ENCODE measurements around the gene MUC5AC. TPM values are rescaled to one million over a fixed set of nuclear protein-coding genes. Genes with fewer than 3 reads are reported as not detected.

Gene MUC5AC
- total RNA-seq, 1 experiment from 2014 or later = under 0.01 TPM

DNA sequence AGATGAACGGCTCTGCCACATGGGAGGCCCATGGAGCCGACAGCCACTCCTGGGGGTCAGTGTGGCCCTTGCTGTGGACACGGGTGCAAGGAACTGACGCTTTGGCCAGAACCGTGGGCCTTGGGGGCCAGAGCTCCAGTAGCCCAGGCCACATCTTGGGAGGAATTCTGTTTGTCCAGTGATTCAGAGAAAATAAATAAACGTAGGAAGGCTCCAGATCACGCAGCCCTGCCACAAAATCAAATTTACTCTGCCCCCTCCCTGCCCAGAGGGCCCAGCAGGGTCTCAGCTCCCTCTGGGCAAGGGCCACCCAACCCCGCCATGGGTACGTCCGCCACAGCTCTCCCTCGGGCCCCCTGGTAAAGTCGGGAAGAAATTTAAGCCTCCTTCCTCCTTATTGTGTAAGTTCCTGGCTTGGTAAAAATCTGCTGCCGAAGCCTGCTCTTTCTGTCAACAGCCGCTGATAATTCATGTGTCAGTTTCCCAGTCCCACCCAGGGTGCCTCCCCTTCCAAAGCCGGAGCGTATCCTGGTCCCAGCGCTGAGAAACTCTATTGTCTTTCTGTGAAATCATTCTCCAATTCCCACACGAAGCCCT is 6.9 kb upstream of the MUC5AC start:
- H3K9me3 ChIP-seq (ENCODE audit: control insufficient read depth in 1 of 2, insufficient read depth in 1 of 2, low read depth in 1 of 2, low read length in 2 of 2) = no peaks in the 10 kb centered on the region; a peak in 1 of 4 replicates
- ChIA-PET CTCF (no interaction called here), POLR2A (no interaction called here), RAD21 (ENCODE audit: low non-redundant PET in 1 of 2, low total read pairs in 2 of 2, uncharacterized antibody in 2 of 2, unreplicated experiment in 2 of 2) (no interaction called here)
- H3K27ac ChIP-seq (ENCODE audit: low read depth, low read length) = no peak overlapping the region
- H3K4me3 ChIP-seq (replicated peaks in 1 of 2; ENCODE audit: low read depth in 1 of 2, low read length in 2 of 2) = no peak overlapping the region
- DNase-seq (ENCODE audit: low read depth, low spot score) (no peak), ATAC-seq (no peak)
- H3K27me3 ChIP-seq (ENCODE audit: insufficient read depth, low read length) = no peaks in the 10 kb centered on the region
- H3K9me2 ChIP-seq (ENCODE audit: insufficient read depth) = no peaks in the 10 kb centered on the region
- H3K4me1 ChIP-seq (ENCODE audit: control insufficient read depth in 1 of 2, insufficient read depth in 2 of 2, low read length in 2 of 2) = peaks cover 13 to 33% of the 10 kb centered on the region in 2 experiments; a peak in 3 of 4 replicates
- H2AFZ ChIP-seq (ENCODE audit: low read depth, low read length, poor library complexity, severe bottlenecking) = no peak overlapping the region
- H3K4me2 ChIP-seq (ENCODE audit: low read length) = no peak overlapping the region
- H3K79me2 ChIP-seq (ENCODE audit: insufficient read depth, low read length) = no peaks in the 10 kb centered on the region
- intact Hi-C loops (cut with micrococcal nuclease) = loop anchor here (5.0 kb wide), 1 partner anchor 51 kb away; no protein-coding TSS in a partner anchor
- H4K20me1 ChIP-seq (ENCODE audit: insufficient read depth) = no peaks in the 10 kb centered on the region
- H3K36me3 ChIP-seq (ENCODE audit: control insufficient read depth in 1 of 2, insufficient read depth in 2 of 2, low read length in 2 of 2) = no peaks in the 10 kb centered on the region
- BruUV-seq (replicated peaks) = no TSS peak
- no peak overlapping the region for H3K9ac ChIP-seq (ENCODE audit: low read length)
- TF ChIP-seq ZFX (IDR thresholded peaks at IDR 0.05) (no peak), CEBPB (IDR thresholded peaks at IDR 0.05; ENCODE audit: low read depth) (no peak), EGR1 (IDR thresholded peaks at IDR 0.05; ENCODE audit: low read depth) (no peak), JUND (IDR thresholded peaks at IDR 0.05) (no peak), ZNF274 (IDR thresholded peaks at IDR 0.05; ENCODE audit: low read depth, low read length) (no peak), SRF (IDR thresholded peaks at IDR 0.05; ENCODE audit: low read depth) (no peak), TCF7L2 (IDR thresholded peaks at IDR 0.05; ENCODE audit: borderline replicate concordance, extremely low read depth, insufficient read depth, insufficient read length) (no peak), POLR2A (IDR thresholded peaks at IDR 0.05; ENCODE audit: borderline replicate concordance, extremely low read depth, insufficient read depth, insufficient read length) (no peak), RAD21 (IDR thresholded peaks at IDR 0.05; ENCODE audit: low read depth) (no peak)
- TF ChIP-seq, protein P1, sequence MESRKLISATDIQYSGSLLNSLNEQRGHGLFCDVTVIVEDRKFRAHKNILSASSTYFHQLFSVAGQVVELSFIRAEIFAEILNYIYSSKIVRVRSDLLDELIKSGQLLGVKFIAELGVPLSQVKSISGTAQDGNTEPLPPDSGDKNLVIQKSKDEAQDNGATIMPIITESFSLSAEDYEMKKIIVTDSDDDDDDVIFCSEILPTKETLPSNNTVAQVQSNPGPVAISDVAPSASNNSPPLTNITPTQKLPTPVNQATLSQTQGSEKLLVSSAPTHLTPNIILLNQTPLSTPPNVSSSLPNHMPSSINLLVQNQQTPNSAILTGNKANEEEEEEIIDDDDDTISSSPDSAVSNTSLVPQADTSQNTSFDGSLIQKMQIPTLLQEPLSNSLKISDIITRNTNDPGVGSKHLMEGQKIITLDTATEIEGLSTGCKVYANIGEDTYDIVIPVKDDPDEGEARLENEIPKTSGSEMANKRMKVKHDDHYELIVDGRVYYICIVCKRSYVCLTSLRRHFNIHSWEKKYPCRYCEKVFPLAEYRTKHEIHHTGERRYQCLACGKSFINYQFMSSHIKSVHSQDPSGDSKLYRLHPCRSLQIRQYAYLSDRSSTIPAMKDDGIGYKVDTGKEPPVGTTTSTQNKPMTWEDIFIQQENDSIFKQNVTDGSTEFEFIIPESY (IDR thresholded peaks at IDR 0.05; ENCODE audit: extremely low read depth, insufficient replicate concordance, low read length) = no peak
- TF ChIP-seq, protein P2, sequence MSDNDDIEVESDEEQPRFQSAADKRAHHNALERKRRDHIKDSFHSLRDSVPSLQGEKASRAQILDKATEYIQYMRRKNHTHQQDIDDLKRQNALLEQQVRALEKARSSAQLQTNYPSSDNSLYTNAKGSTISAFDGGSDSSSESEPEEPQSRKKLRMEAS (IDR thresholded peaks at IDR 0.05) = no peak
- TF ChIP-seq, protein P3, sequence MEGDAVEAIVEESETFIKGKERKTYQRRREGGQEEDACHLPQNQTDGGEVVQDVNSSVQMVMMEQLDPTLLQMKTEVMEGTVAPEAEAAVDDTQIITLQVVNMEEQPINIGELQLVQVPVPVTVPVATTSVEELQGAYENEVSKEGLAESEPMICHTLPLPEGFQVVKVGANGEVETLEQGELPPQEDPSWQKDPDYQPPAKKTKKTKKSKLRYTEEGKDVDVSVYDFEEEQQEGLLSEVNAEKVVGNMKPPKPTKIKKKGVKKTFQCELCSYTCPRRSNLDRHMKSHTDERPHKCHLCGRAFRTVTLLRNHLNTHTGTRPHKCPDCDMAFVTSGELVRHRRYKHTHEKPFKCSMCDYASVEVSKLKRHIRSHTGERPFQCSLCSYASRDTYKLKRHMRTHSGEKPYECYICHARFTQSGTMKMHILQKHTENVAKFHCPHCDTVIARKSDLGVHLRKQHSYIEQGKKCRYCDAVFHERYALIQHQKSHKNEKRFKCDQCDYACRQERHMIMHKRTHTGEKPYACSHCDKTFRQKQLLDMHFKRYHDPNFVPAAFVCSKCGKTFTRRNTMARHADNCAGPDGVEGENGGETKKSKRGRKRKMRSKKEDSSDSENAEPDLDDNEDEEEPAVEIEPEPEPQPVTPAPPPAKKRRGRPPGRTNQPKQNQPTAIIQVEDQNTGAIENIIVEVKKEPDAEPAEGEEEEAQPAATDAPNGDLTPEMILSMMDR (IDR thresholded peaks at IDR 0.05 in 2 of 3, conservative IDR thresholded peaks at IDR 0.05 in 1 of 3; ENCODE audit: borderline replicate concordance in 1 of 3, insufficient read depth in 1 of 3, low read depth in 2 of 3, low read length in 2 of 3) = no peak
- TF ChIP-seq, protein P4, sequence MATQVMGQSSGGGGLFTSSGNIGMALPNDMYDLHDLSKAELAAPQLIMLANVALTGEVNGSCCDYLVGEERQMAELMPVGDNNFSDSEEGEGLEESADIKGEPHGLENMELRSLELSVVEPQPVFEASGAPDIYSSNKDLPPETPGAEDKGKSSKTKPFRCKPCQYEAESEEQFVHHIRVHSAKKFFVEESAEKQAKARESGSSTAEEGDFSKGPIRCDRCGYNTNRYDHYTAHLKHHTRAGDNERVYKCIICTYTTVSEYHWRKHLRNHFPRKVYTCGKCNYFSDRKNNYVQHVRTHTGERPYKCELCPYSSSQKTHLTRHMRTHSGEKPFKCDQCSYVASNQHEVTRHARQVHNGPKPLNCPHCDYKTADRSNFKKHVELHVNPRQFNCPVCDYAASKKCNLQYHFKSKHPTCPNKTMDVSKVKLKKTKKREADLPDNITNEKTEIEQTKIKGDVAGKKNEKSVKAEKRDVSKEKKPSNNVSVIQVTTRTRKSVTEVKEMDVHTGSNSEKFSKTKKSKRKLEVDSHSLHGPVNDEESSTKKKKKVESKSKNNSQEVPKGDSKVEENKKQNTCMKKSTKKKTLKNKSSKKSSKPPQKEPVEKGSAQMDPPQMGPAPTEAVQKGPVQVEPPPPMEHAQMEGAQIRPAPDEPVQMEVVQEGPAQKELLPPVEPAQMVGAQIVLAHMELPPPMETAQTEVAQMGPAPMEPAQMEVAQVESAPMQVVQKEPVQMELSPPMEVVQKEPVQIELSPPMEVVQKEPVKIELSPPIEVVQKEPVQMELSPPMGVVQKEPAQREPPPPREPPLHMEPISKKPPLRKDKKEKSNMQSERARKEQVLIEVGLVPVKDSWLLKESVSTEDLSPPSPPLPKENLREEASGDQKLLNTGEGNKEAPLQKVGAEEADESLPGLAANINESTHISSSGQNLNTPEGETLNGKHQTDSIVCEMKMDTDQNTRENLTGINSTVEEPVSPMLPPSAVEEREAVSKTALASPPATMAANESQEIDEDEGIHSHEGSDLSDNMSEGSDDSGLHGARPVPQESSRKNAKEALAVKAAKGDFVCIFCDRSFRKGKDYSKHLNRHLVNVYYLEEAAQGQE (IDR thresholded peaks at IDR 0.05; ENCODE audit: low read depth) = no peak
